Activated CD8-positive, alpha-beta memory T cell treated with anti-CD3 and anti-CD28 coated beads, Interleukin-2, amount 50 U/mL, for 24 hours (primary cell): ENCODE data around the gene AGBL1.
"Not testable (repeated sequence)": the region's sequence is repeated elsewhere in the genome, so short reads cannot be mapped to it uniquely, and the experiment has no call there.

Experiments
- DNase-seq: peaks from one replicate; pipeline ENCODE4 v3.0.0-alpha.2; 2020; ENCODE audit errors: extremely low read depth

AGBL1 gene

DNA sequence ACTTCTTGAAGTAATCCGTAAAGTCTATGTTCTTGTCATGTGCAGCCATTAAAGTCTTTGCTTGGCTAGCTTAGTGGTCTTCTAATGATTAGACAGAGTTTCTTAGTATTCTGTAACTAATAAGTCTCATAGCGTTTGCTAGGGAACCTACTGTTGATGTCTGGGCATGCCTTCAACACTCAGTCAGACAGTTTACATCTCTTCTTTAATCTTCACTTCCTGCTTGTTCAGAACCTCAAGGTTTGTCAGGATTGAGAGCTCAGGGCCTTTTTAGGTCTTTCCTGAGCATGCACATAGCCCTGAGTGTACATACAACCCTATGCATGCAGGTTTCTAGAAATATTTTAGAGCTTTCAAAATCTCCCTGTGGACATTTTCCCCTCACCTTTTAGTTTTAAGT is 426.3 kb downstream of the AGBL1 start:
- no peak for DNase-seq

- DNase-seq = no peak
Measured at GRCh38 chr15:86506401-86506800, 426.7 kb downstream of the AGBL1 start.

DNA sequence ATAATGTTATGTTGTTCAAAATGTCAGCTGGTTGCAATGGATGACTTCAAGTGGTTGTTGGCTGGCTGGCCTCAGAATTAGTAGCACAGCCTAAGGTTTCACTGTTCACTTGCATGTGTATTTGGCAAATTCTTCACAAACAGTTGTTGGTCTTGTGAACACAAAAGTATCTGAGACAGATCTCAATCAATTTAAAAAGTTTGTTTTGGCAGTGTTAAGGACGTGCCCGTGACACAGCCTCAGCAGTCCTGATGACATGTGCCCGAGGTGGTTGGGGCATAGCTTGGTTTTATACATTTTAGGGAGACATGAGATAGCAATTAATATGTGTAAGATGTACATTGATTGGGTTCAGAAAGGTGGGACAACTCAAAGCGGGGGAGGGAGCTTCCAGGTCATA is 436.0 kb downstream of the AGBL1 start:
- no peak for DNase-seq

GRCh38 chr15:86522721-86523120 is 443.1 kb downstream of the AGBL1 start:
- DNase-seq = no peak

- DNase-seq = no peak
Measured at GRCh38 chr15:86526938-86527690, 447.4 kb downstream of the AGBL1 start.

GRCh38 chr15:86528094-86528493 is 448.4 kb downstream of the AGBL1 start:
- not testable (repeated sequence) for DNase-seq

GRCh38 chr15:86538141-86538540 is 458.5 kb downstream of the AGBL1 start:
- DNase-seq = no peak

DNA sequence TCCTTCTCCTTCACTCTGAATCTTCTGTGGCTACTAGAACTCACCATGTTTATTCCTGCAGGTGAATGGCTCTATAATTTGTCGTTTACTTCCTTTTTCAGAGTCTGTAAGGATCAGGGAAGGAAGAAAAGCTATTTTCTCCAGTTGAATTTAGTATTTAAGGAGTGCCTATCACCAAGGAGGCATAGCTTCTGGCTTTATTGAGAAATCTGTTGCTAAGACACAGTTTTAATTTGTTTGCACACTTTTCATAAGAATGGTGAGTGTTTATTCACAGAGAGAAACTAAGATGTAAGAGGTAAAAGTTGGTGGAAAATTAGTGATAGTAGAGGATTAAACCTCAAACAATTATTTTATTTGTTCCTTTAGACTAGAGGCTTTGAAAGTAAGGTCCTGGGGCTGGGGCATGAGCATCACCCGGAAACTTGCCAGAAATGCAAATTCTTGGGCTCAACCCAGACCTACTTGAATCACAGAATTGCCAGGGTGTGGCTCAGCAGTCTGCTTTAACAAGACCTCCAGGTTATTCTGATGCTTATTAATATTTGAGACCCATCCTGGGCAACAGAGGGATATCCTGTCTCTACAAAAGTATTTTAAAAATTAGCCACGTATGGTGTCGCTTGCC is 461.3 kb downstream of the AGBL1 start:
- DNase-seq = no peak

GRCh38 chr15:86541540-86541939 is 461.9 kb downstream of the AGBL1 start:
- no peak for DNase-seq

GRCh38 chr15:86550075-86550474 is 470.4 kb downstream of the AGBL1 start:
- no peak for DNase-seq

DNA sequence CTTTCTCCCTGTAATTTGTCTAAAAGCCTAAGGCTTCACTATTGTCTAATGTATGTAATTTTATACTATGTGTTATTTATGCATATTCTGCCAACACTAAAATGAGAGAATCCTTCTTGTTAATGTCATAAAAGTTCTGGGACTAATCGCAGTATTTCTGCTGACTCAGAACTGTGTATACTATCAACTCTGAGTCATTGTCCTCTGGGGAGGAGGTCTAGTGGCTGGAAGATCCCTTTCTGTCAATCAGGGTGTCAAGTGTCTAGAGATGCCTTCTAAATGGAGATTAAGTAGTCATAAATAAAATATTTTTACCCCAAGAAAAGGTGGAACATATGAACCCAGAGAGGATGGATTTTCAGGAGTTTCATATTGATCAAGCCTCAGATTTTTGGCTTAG is 473.4 kb downstream of the AGBL1 start:
- no peak for DNase-seq

DNA sequence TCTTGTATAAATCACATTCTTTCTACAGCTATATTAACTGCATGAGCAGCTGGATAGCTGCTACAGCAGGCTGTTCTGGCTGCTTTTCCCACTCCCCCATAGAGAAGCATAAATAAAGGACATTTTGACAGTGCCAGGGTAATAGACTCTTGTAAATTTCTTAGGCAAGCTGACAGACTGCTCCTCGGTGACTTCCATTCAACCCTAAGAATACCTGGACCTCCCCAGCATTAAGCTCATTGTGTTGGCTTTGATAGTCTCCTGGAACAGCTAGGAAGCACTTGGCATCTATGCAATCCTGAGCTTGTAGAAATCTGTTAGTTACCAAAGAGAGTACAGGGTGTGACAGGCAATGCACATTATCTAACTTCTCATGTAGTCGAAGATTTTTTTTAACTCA is 475.4 kb downstream of the AGBL1 start:
- DNase-seq = no peak

- DNase-seq = no peak
Measured at GRCh38 chr15:86555939-86556338, 476.3 kb downstream of the AGBL1 start.

DNA sequence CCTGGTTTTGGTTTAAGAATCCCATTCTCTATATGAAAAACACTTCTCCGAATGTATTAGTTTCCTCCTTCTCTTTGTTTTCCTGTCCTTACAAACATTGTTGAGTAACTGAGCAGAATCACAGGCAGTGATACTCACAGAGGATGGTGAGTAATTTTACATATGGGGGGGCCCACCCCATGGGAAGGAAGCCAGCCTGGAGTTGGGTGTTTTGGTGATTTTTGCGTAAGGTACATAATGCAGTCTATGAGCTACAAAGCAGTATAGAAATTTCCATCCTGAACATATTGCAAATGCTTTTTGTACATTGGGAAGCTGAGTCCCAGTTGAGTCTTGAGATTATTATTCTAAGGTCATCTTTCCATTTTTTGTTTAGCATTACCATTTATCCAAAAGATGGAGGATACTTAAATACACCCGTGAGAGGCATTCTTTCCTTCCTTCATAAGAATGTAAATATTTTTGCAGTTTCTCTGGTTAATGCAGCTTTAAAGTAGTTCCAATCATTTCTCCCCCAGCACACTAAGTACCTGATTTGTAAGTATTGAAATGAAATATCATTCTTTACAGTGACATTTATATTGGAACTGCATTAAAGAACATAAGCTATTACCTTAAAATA is 476.8 kb downstream of the AGBL1 start:
- no peak for DNase-seq

GRCh38 chr15:86557018-86557550 is 477.4 kb downstream of the AGBL1 start:
- DNase-seq = no peak

DNA sequence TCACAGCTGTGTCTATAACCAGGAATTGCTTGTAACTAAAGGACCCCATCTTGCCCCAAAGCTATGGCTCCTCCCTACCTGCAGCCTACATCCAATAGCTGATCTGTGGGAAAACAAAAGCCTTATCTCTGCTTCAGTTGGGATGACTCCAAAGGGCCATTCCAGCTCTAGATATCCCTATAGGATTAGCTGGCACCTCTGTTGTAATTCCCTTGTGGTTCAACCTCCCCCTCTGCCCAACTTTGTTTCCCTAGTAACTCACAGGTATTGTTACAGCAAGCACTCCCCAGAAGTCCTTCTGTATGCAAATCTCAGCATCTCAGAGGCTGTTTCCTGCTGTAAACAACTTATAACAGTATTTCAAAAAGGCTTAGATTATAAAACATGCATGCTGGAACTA is 478.6 kb downstream of the AGBL1 start:
- DNase-seq = no peak

DNA sequence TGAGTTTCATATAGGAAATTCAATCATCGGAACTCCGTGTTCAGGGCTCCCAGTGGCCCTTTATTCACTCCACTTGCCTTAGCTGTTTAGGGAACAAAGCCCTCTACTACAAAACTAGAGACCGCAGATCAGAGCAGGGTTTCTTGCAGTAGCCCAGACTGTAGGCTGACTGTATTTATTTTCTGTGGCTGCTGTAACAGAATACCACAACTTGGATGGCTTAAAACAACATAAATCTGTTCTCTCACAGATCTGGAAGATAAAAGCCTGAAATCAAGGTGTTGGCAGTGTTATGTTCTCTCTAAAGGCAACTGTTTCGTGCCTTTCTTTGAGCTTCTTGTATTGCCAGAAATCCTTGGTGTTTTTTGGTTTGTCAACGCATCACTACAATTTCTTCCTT is 479.0 kb downstream of the AGBL1 start:
- DNase-seq = no peak

GRCh38 chr15:86568378-86568777 is 488.7 kb downstream of the AGBL1 start:
- DNase-seq = no peak

GRCh38 chr15:86570738-86571137 is 491.1 kb downstream of the AGBL1 start:
- no peak for DNase-seq

DNA sequence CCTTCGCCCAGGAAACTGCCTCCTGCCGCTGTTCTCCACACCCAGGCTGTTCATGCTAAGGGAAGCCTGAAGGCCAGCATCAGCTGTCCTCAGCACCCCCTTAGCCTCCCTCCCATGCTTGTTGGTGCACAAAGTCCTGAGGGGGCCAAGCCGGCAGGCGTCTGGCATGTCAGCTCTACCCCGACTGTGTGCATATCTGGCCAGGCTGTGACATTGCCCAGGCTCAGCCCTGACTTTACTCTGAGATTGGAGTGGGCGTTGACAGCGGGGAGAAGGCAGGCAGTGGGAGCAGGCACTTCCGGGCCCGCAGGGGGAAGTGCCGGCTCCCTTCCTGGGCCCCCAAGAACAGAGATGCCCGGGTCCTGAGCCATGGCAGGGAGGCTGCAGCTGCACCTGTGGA is 492.2 kb downstream of the AGBL1 start:
- no peak for DNase-seq

- DNase-seq = no peak
Measured at GRCh38 chr15:86572368-86572841, 492.7 kb downstream of the AGBL1 start.

GRCh38 chr15:86573476-86573875 is 493.8 kb downstream of the AGBL1 start:
- no peak for DNase-seq

GRCh38 chr15:86588413-86588812 is 508.7 kb downstream of the AGBL1 start:
- DNase-seq = no peak
